Measurements from ENCODE around the gene INPP5D.

The INPP5D gene

DNA sequence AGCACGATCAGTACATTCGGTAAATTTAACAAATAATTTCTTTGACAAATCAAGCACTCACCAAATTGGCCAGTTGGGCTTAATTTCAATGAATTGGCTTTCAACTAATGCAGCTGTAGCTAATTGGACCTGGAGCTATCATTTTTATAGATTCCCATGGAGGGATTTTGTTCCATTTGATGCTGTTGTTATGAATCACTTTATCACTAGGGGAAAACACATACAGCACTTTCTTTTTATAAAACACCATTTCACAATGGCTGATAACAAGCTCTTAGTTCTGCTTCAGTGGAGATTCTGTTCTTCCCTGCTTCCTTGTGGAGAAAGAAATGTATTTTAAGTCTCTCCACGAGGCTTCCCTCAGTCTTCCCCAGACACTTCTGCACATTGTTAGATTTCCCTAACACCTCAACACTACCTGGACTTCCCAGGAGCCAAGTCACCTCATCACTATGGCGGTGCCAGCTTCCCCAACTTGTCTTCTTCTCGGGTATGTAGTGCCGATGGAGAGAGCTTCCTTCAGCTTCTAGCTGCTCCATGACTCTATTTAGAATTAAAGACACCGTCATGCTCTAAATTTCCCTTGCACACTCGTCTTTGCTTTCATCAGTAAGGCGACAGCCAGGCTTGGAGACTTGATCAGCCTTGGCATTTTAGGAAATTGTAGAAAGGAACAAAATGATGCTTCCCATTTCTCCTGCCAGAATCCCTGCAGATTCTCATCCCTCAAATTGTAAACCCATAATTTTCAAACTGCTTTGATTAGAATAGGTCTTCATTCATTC, 72.0 kb downstream of the INPP5D start:
- no peak overlapping the region for H3K4me3 ChIP-seq (ENCODE audit: low read depth, low read length)
- TF ChIP-seq, protein P1, sequence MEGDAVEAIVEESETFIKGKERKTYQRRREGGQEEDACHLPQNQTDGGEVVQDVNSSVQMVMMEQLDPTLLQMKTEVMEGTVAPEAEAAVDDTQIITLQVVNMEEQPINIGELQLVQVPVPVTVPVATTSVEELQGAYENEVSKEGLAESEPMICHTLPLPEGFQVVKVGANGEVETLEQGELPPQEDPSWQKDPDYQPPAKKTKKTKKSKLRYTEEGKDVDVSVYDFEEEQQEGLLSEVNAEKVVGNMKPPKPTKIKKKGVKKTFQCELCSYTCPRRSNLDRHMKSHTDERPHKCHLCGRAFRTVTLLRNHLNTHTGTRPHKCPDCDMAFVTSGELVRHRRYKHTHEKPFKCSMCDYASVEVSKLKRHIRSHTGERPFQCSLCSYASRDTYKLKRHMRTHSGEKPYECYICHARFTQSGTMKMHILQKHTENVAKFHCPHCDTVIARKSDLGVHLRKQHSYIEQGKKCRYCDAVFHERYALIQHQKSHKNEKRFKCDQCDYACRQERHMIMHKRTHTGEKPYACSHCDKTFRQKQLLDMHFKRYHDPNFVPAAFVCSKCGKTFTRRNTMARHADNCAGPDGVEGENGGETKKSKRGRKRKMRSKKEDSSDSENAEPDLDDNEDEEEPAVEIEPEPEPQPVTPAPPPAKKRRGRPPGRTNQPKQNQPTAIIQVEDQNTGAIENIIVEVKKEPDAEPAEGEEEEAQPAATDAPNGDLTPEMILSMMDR (IDR thresholded peaks at IDR 0.05; ENCODE audit: borderline replicate concordance, insufficient read depth, low read depth, low read length) = no peak

DNA sequence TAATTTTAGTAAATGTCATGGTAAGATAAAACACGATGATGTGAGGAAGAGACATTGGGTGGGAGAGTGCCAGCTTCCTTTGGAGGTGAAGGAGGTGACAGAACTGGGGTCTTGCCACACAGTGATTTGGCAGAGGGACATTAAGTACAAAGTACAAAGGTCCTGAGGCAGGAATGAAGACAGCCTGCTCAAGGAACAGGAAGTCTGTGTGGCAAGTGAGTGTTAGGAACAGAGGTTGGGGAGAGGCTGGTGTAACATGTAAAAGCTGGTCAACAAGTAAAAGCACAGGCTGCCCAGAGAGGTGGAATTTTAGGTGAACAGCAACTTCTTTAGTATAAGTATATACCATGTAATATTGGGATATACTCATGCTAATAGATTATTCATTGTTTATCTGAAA, 73.1 kb downstream of the INPP5D start:
- no peak overlapping the region for H3K4me3 ChIP-seq (ENCODE audit: low read depth, low read length)
- TF ChIP-seq, protein P1 (IDR thresholded peaks at IDR 0.05; ENCODE audit: borderline replicate concordance, insufficient read depth, low read depth, low read length) = no peak

DNA sequence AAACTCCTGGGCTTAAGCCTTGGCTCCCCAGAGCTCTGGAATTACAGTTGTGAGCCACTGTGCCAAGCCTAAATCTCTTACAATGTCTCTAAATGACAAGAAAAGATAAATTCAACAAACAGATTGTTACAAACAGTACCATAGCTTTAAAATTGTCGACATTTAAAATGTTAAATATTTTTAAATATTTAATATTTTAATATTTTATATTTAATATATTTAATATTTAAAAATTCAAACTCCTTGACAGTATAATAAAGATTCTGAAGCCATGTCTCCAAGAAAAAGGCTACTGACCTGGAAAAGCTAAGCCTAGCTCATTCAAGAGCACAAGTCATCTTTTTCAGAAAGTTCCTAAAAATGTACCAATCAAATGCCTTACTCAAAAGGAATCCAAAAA, 75.3 kb downstream of the INPP5D start:
- TF ChIP-seq, protein P1 (IDR thresholded peaks at IDR 0.05; ENCODE audit: borderline replicate concordance, insufficient read depth, low read depth, low read length) = no peak
- H3K4me3 ChIP-seq (ENCODE audit: low read depth, low read length) = no peak overlapping the region

DNA sequence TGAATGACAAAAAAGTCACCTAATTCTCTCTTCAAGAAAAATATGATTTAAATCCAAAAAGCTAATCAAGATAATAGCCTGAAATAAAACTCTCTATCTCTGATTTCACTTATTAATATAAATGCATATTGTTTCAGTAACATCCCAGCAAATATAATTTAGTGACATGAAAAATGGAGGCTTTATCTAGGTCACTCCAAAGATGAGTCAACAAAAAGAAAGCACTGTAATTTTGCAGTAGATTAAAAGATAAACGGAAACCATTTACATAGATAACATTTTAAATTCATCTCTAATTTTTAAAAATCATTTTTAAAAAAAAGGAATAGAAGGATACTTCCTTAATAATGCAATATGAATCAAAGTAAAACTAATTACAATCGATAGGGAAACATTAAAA, 76.9 kb downstream of the INPP5D start:
- H3K4me3 ChIP-seq (ENCODE audit: low read depth, low read length) = no peak overlapping the region

DNA sequence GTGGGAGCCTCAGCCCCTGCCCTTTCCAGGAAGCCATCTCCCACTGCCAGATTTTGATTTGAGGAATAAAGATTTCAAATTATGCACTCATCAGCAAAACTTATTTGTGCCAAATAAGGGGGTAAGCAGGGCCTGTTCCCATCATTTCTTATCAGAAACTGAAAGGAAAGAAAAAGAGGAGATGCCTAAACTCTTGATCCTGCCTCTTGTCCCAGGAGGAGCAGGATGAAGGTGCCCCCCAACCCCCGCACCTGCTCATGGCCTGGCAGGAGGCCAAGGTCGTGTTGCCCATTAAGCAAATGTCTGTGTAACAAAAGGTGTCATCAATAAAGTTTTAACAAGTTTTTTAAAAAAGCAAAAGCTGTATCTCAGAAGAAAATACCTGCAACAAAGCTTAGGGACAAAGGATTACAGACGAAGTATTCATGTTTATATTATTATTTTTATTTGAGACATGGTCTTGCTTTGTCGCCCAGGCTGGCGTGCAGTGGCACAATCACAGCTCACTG, 80.0 kb downstream of the INPP5D start:
- TF ChIP-seq, protein P1 (IDR thresholded peaks at IDR 0.05; ENCODE audit: borderline replicate concordance, insufficient read depth, low read depth, low read length) = no peak
- no peak overlapping the region for H3K4me3 ChIP-seq (ENCODE audit: low read depth, low read length)

More for the DNA sequence above, 76.9 kb downstream of the INPP5D start:
- TF ChIP-seq, protein P1 (IDR thresholded peaks at IDR 0.05; ENCODE audit: borderline replicate concordance, insufficient read depth, low read depth, low read length) = no peak

DNA sequence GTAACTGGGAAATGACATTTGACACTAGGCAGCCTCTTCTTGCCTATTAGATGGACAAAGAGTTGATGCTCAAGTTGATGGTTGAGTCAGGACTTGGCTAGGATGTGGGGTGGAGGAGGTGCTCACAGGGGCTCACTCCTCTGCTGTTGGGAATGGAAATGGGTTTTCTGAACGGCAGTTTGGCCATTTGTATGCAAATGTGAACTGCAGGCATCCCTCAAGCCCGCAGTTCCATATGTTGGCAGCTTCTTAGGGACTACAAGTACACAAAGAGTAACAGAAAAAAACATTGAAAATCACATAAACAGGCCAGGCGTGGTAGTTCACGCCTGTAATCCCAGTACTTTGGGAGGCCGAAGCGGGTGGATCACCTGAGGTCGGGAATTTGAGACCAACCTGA, 80.8 kb downstream of the INPP5D start:
- TF ChIP-seq, protein P1 (IDR thresholded peaks at IDR 0.05; ENCODE audit: borderline replicate concordance, insufficient read depth, low read depth, low read length) = no peak
- no peak overlapping the region for H3K4me3 ChIP-seq (ENCODE audit: low read depth, low read length)

DNA sequence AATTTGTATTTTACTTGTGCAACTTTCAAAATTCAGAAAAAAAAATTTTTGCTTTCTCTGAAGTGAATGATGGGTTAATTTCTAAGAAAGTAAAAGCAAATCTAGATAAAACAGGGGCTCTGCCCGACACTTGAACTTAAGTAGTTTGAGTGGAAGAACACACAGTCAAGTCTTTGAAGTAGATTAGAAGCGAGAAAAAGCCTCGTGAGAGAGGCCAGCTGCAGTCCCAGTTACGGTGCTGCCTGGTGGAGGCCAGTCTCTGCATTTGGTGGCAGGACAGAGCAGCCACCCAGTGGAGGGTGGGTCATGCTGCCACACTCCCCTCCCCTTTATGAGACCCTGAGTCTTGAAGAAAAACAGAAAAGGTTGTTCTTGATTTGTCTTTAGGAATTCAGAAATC, 81.8 kb downstream of the INPP5D start:
- H3K4me3 ChIP-seq (ENCODE audit: low read depth, low read length) = no peak overlapping the region
- TF ChIP-seq, protein P1 (IDR thresholded peaks at IDR 0.05; ENCODE audit: borderline replicate concordance, insufficient read depth, low read depth, low read length) = no peak

All from GM12875 (cell line).